Endothelial cell of umbilical vein (primary cell): ENCODE data around the gene SLC31A2. TPM values are rescaled to one million over a fixed set of nuclear protein-coding genes. Genes with fewer than 3 reads are reported as not detected.

Experiments used
- BruUV-seq: library from RNA; stranded (reverse); fragments of 400-500 nt; replicated peaks from 2 replicates; lab custom pipeline; 2021; lab: Mats Ljungman, UMichigan
- CTCF ChIA-PET: fragments of 300-600, 350-600 bp; sonication (Branson Sonifier 250); formaldehyde crosslinking; loops from one replicate; lab custom pipeline; 2021; ENCODE audit warnings: antibody characterized with exemption, inconsistent platforms; lab: Charles Lee
- POLR2A ChIA-PET: fragments of 300-600, 350-600 bp; sonication (Branson Sonifier 250); formaldehyde crosslinking; loops from one replicate; lab custom pipeline; 2021; ENCODE audit warnings: antibody characterized with exemption, inconsistent platforms; lab: Charles Lee
- DNase-seq: peaks from one replicate; pipeline ENCODE4 v3.0.0-alpha.2; 2011; ENCODE audit warnings: low read depth, low spot score
- FAIRE-seq: peaks from 2 replicates; lab custom pipeline; 2011; peaks lifted over from hg19 to GRCh38; lab: Jason Lieb, UNC
- H2AFZ ChIP-seq: 2 replicates; pipeline ENCODE4 v1.6.0; 2012; ENCODE audit warnings: low read depth, low read length, control low read depth, inconsistent platforms
- H3K27ac ChIP-seq: 2 replicates; pipeline ENCODE4 v1.5.1; 2011; ENCODE audit warnings: low read depth, mild to moderate bottlenecking, control low read depth, low read length, moderate library complexity; ENCODE audit not compliant: insufficient read depth
- H3K27me3 ChIP-seq, 2 experiments: 2 replicates each; pipeline versions ENCODE4 v1.6.0 to v1.6.1; 2011; ENCODE audit warnings: low read length in 2 of 2, mixed read lengths in 1 of 2; ENCODE audit not compliant: control insufficient read depth in 2 of 2, insufficient read depth in 2 of 2
- H3K36me3 ChIP-seq, 2 experiments: 2 replicates in 1 of 2; 3 replicates in 1 of 2; pipeline ENCODE4 v1.5.1; 2011; ENCODE audit warnings: low read length in 2 of 2, mild to moderate bottlenecking in 1 of 2, moderate library complexity in 1 of 2; ENCODE audit not compliant: control insufficient read depth in 2 of 2, insufficient read depth in 2 of 2; ENCODE audit errors: extremely low read depth in 1 of 2
- H3K4me1 ChIP-seq: 3 replicates; pipeline ENCODE4 v1.5.1; 2011; ENCODE audit warnings: mild to moderate bottlenecking, low read length; ENCODE audit not compliant: control insufficient read depth, insufficient read depth; ENCODE audit errors: extremely low read depth
- H3K4me2 ChIP-seq: 2 replicates; pipeline ENCODE4 v1.6.1; 2011; ENCODE audit warnings: low read length, control low read depth, mixed read lengths; ENCODE audit not compliant: insufficient read depth
- H3K4me3 ChIP-seq, 3 experiments: fragments of 200-600 bp in 1 of 3; sonication (generic), shearing (Covaris generic) in 1 of 3; replicated peaks in 1 of 3; 2 replicates each; pipeline ENCODE4 v1.5.1; 2011 to 2016; ENCODE audit warnings: control low read depth in 3 of 3, low read length in 3 of 3, mild to moderate bottlenecking in 2 of 3, inconsistent platforms in 1 of 3, low read depth in 1 of 3, moderate library complexity in 1 of 3; ENCODE audit not compliant: insufficient read depth in 1 of 3
- H3K79me2 ChIP-seq: 2 replicates; pipeline ENCODE4 v1.6.0; 2012; ENCODE audit warnings: low read length, inconsistent platforms; ENCODE audit not compliant: control insufficient read depth, insufficient read depth
- H3K9ac ChIP-seq: replicated peaks from 2 replicates; pipeline ENCODE3; 2011; ENCODE audit warnings: low read length, control low read depth; ENCODE audit not compliant: insufficient read depth; ENCODE audit errors: extremely low read depth
- H3K9me1 ChIP-seq: replicated peaks from 3 replicates; pipeline ENCODE4 v1.6.0; 2011; ENCODE audit warnings: mild to moderate bottlenecking, low read length; ENCODE audit not compliant: control insufficient read depth, insufficient read depth; ENCODE audit errors: extremely low read depth
- H3K9me3 ChIP-seq: replicated peaks from 2 replicates; pipeline ENCODE4 v1.5.1; 2012; ENCODE audit warnings: low read length, inconsistent platforms; ENCODE audit not compliant: control insufficient read depth, insufficient read depth
- H4K20me1 ChIP-seq: replicated peaks from 2 replicates; pipeline ENCODE3; 2011; ENCODE audit warnings: mild to moderate bottlenecking, low read length; ENCODE audit not compliant: control insufficient read depth, insufficient read depth; ENCODE audit errors: extremely low read depth
- GATA2 ChIP-seq: IDR thresholded peaks from 2 replicates; pipeline ENCODE4 v1.7.0; 2011; ENCODE audit warnings: low read depth, mild to moderate bottlenecking, moderate library complexity, mixed read lengths, low read length; ENCODE audit not compliant: insufficient read length, insufficient read depth
- JUN ChIP-seq: IDR thresholded peaks from 2 replicates; pipeline ENCODE4 v1.6.1; 2011; ENCODE audit warnings: borderline replicate concordance, low read depth; ENCODE audit not compliant: insufficient read length, insufficient read depth
- POLR2A ChIP-seq: IDR thresholded peaks from 2 replicates; pipeline ENCODE4 v1.6.1; 2012; ENCODE audit warnings: low read depth, mild to moderate bottlenecking, control low read depth, low read length
- dilution Hi-C: fragments of 300-500 bp; cut with MboI; formaldehyde crosslinking; loops from one replicate; pipeline ENCODE4 v1.15.0; 2019; ENCODE audit warnings: low sequenced_read_pairs; ENCODE audit not compliant: extremely low pct_ligation_motif_present
- intact Hi-C: fragments of 100-400 bp; cut with micrococcal nuclease; formaldehyde crosslinking; loops from one replicate; pipeline ENCODE4 v1.10.0; 2022
- polyA plus RNA-seq, 4 experiments: library from polyadenylated mRNA; depleted of rRNA in 3 of 4; stranded (reverse) in 3 of 4; unstranded in 1 of 4; fragments of >200 nt; gene quantifications; 2 replicates each; pipeline versions ENCODE4 v1.2.1 to v1.2.3, GENCODE V29; 2011 to 2012; ENCODE audit warnings: missing spikeins in 1 of 4
- total RNA-seq: library from RNA; stranded (reverse); gene quantifications from 2 replicates; pipeline ENCODE4 v1.2.3, GENCODE V29; 2021
- TF ChIP-seq, protein P1 (sequence below), 2 donors: IDR thresholded peaks; 1 replicate in 1 of 2; 2 replicates in 1 of 2; pipeline ENCODE4 v1.5.1; 2011; ENCODE audit warnings: low read length in 2 of 2, mild to moderate bottlenecking in 2 of 2, moderate library complexity in 2 of 2, control low read depth in 1 of 2, inconsistent platforms in 1 of 2, low read depth in 1 of 2; ENCODE audit not compliant: insufficient read depth in 1 of 2; ENCODE audit errors: extremely low read depth in 1 of 2

The SLC31A2 gene
- total and polyA plus RNA-seq, 2 donors (not counting 3 experiments of a cell fraction or from before 2014, with no cell fraction given) = 3.7 to 9.8 TPM

DNA sequence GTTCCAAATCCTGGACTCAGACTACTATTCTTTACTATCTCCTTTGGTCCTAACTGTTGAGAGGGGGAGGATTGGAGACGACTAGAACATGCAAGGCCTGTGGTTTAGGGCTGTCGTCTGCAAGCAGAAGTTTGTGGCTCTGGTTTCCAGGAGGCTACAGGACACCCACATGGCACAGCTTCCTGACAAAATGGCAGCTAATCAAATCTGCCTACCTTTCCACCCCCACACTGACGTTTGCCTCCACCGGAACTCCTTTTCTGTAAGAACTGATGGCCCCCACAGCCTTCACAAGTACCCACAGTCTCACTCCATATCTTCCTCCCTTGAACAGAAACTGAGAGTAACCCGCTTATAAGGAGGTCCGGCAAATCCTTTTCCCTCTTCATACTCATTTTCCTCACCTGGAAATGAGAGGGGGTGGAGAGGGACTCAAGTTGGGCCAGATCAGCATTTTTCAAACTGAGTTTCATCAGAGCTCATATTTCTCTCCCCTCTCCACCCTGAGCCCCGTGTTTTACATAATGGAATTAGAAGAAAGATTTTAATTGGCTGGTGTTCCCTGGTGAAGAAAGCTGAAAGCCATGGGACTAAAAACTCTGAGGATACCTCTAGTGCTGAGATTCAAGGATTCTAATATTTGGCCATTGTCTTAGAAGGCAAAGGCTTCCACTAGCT lies 5.2 kb downstream of the SLC31A2 start:
- H3K9ac ChIP-seq = no peak overlapping the region
- no peak overlapping the region for H3K4me2 ChIP-seq
- no peaks in the 10 kb centered on the region for H3K79me2 ChIP-seq
- H3K9me3 ChIP-seq = no peaks in the 10 kb centered on the region
- TF ChIP-seq, protein P1, sequence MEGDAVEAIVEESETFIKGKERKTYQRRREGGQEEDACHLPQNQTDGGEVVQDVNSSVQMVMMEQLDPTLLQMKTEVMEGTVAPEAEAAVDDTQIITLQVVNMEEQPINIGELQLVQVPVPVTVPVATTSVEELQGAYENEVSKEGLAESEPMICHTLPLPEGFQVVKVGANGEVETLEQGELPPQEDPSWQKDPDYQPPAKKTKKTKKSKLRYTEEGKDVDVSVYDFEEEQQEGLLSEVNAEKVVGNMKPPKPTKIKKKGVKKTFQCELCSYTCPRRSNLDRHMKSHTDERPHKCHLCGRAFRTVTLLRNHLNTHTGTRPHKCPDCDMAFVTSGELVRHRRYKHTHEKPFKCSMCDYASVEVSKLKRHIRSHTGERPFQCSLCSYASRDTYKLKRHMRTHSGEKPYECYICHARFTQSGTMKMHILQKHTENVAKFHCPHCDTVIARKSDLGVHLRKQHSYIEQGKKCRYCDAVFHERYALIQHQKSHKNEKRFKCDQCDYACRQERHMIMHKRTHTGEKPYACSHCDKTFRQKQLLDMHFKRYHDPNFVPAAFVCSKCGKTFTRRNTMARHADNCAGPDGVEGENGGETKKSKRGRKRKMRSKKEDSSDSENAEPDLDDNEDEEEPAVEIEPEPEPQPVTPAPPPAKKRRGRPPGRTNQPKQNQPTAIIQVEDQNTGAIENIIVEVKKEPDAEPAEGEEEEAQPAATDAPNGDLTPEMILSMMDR (IDR thresholded peaks at IDR 0.05; ENCODE audit: extremely low read depth in 1 of 2, insufficient read depth in 1 of 2, low read depth in 1 of 2, low read length in 2 of 2) = no peak
- TF ChIP-seq JUN (no peak), POLR2A (no peak)
- FAIRE-seq (no peak), DNase-seq (no peak)
- H3K36me3 ChIP-seq = peaks cover 0 to under 1% of the 10 kb centered on the region in 2 experiments
- intact Hi-C loops = loop anchor here (10.0 kb wide), 1 partner anchor 101 kb away; the partner anchor contains the start of gene ZFP37
- no peak overlapping the region for H2AFZ ChIP-seq
- dilution Hi-C loops = no loop called here
- no peak overlapping the region for H3K4me3 ChIP-seq
- CTCF ChIA-PET = no interaction called here
- H3K9me1 ChIP-seq = no peaks in the 10 kb centered on the region
- H3K27ac ChIP-seq = no peak overlapping the region
- POLR2A ChIA-PET = no interaction called here
- H3K4me1 ChIP-seq = no peaks in the 10 kb centered on the region
- H4K20me1 ChIP-seq = no peaks in the 10 kb centered on the region
- no TSS peak for BruUV-seq
- no peaks in the 10 kb centered on the region for H3K27me3 ChIP-seq

DNA sequence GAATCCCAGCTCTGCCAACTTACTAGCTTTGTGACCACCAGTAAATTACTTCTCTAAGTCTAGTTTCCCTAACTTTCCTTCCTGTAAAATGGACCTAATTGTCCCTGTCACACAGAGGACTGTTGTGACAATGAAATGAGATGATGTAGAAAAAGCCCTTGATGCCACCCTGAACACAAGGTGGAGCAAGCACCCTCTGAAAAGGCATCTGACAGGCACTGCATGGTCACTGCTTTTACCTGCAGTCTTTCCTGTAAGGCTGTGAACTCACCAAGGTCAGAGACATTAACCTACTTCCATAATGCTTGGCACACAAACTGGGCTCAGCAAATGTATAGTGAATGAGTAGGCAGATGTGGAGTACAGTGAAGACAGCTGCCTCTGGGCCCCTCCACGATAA lies 6.1 kb downstream of the SLC31A2 start:
- H2AFZ ChIP-seq = no peak overlapping the region
- no peak overlapping the region for H3K4me2 ChIP-seq
- dilution Hi-C loops (no loop called here), intact Hi-C loops (loop anchor here (10.0 kb wide), 1 partner anchor 102 kb away; the partner anchor contains the start of gene ZFP37)
- H4K20me1 ChIP-seq = no peaks in the 10 kb centered on the region
- no peaks in the 10 kb centered on the region for H3K79me2 ChIP-seq
- no TSS peak for BruUV-seq
- DNase-seq = no peak
- no peak overlapping the region for H3K9ac ChIP-seq
- H3K36me3 ChIP-seq = peaks cover 0 to 5% of the 10 kb centered on the region in 2 experiments
- no peak overlapping the region for H3K4me3 ChIP-seq
- no peaks in the 10 kb centered on the region for H3K27me3 ChIP-seq
- ChIA-PET POLR2A (no interaction called here), CTCF (no interaction called here)
- TF ChIP-seq, protein P1 (IDR thresholded peaks at IDR 0.05; ENCODE audit: extremely low read depth in 1 of 2, insufficient read depth in 1 of 2, low read depth in 1 of 2, low read length in 2 of 2) = no peak
- no peak for TF ChIP-seq GATA2
- no peaks in the 10 kb centered on the region for H3K4me1 ChIP-seq
- no peaks in the 10 kb centered on the region for H3K9me1 ChIP-seq
- FAIRE-seq = no peak
- H3K9me3 ChIP-seq = no peaks in the 10 kb centered on the region
- no peak overlapping the region for H3K27ac ChIP-seq
